Measurements from ENCODE around the gene ZNF620. TPM values are rescaled to one million over a fixed set of nuclear protein-coding genes. Genes with fewer than 3 reads are reported as not detected.

The ZNF620 gene
- total and polyA plus RNA-seq, 5 donors from 2014 or later: 2.4 to 4.5 (median 2.9) TPM

DNA sequence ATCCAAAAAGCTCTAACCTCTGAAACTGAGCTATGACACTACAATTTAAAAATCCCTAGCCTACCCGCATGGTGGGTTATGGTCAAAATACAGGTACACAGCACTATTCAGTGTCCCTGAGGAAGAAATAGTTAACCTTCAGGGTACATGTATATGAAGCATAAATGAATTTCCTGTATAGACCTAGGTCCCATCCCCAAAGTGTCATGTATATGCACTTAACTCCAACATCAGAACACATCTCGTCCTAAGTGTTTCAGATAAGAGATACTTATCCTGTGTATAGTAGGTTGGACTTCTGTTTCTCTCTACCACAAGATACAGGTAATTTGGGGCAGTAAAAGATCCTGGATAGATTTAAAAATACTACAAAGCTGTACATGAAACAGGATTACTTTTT lies 42.3 kb upstream of the ZNF620 start:
- H3K4me1 Mint-ChIP-seq: peaks cover 13 to 40% (median 26%) of the 10 kb centered on the region in 4 donors
- H3K27ac Mint-ChIP-seq: no peak overlapping the region
- H3K4me3 Mint-ChIP-seq: peak overlapping the region in 1 of 4 donors; percentile 34
- Histone ChIP-seq H3K4me1 (ENCODE audit: control insufficient read depth, insufficient read depth, low read length, poor library complexity, severe bottlenecking) (peaks cover 15% of the 10 kb centered on the region), H3K36me3 (ENCODE audit: control insufficient read depth, insufficient read depth, low read length) (peaks cover 56% of the 10 kb centered on the region), H3K4me3 (ENCODE audit: low read depth, low read length) (no peak overlapping the region), H3K9me3 (ENCODE audit: control insufficient read depth in 2 of 2, low read length in 2 of 2) (no peaks in the 10 kb centered on the region), H3K27ac (ENCODE audit: insufficient read depth, low read length, poor library complexity, severe bottlenecking) (no peak overlapping the region), H3K27me3 (ENCODE audit: control insufficient read depth, insufficient read depth, low read length) (no peaks in the 10 kb centered on the region)
- peaks cover 49% of the 10 kb centered on the region for H3K36me3 Mint-ChIP-seq
- no peak for ATAC-seq (ENCODE audit: low read depth in 2 of 2)
- H3K27me3 Mint-ChIP-seq: no peaks in the 10 kb centered on the region
- DNase-seq: no peak
- no peaks in the 10 kb centered on the region for H3K9me3 Mint-ChIP-seq

DNA sequence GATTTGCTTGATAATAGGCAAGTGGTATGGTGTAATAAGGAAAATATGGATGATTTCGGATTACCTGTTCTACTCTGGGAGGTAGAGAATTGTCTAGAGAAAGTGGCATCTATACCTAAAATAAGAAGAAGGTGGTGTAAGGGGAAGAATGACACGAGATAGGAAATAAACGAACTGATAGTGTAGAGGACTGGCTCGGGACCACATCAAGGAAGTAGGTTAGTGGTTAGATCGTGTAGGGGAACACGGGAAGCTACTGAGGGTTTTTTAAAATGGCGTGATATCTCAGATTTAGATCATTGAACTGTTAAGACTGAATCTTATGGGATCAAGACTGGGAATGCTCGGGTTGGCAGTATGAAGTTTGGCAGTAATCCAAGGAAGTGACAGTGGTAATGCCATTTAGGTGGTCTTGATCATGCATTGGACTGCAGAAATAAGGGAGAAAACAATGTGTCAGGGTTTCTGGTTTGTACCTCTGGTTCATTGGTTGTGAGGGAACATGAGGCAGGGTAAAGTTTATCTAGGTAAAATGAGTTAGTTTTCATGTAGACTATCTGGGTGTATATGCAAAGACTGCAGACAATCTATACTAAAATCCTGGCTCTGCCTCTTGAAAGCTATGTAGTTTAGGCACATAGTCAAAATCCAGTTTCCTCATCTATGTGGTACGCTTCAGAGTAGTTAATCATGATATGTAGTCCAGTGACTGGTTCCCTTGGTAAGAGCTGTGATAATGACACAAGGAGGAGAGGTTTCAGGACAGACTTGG lies 41.3 kb upstream of the ZNF620 start:
- no peaks in the 10 kb centered on the region for H3K9me3 ChIP-seq (ENCODE audit: control insufficient read depth in 2 of 2, low read length in 2 of 2)
- H3K4me3 Mint-ChIP-seq: peak overlapping the region in 2 of 4 donors; percentile 14 to 18
- H3K4me1 Mint-ChIP-seq: peaks cover 9 to 33% (median 23%) of the 10 kb centered on the region in 4 donors
- peak overlapping the region; percentile 77 to 95 (median 77) for H3K27ac Mint-ChIP-seq
- ATAC-seq (ENCODE audit: low read depth in 2 of 2) (peak; percentile 55 to 57), DNase-seq (peak in 2 of 3 donors; percentile 35 to 45)
- H3K36me3 ChIP-seq (ENCODE audit: control insufficient read depth, insufficient read depth, low read length): peaks cover 48% of the 10 kb centered on the region
- peaks cover 45% of the 10 kb centered on the region for H3K36me3 Mint-ChIP-seq
- H3K4me1 ChIP-seq (ENCODE audit: control insufficient read depth, insufficient read depth, low read length, poor library complexity, severe bottlenecking): peaks cover 8% of the 10 kb centered on the region
- H3K27me3 ChIP-seq (ENCODE audit: control insufficient read depth, insufficient read depth, low read length): no peaks in the 10 kb centered on the region
- H3K27ac ChIP-seq (ENCODE audit: insufficient read depth, low read length, poor library complexity, severe bottlenecking): peak overlapping the region; percentile 42
- peak overlapping the region; percentile 49 for H3K4me3 ChIP-seq (ENCODE audit: low read depth, low read length)
- no peaks in the 10 kb centered on the region for H3K27me3 Mint-ChIP-seq
- H3K9me3 Mint-ChIP-seq: no peaks in the 10 kb centered on the region

DNA sequence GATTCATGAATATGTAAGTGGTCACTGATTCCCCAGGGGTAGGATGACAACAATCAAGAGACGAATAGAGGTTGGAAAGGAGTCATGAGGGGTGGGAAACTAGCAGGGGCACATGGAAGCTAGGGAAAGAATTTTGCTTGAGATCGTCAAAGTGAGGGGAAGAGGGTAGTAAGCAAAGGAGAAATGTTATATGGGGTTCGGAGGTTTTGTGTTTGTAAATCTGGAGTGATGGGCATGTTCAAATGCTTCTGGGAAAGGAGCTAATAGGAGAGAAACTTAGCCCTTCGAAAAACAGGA lies 40.8 kb upstream of the ZNF620 start:
- Histone ChIP-seq H3K4me1 (ENCODE audit: control insufficient read depth, insufficient read depth, low read length, poor library complexity, severe bottlenecking) (peaks cover 8% of the 10 kb centered on the region), H3K27ac (ENCODE audit: insufficient read depth, low read length, poor library complexity, severe bottlenecking) (no peak overlapping the region), H3K4me3 (ENCODE audit: low read depth, low read length) (no peak overlapping the region), H3K36me3 (ENCODE audit: control insufficient read depth, insufficient read depth, low read length) (peaks cover 43% of the 10 kb centered on the region), H3K9me3 (ENCODE audit: control insufficient read depth in 2 of 2, low read length in 2 of 2) (no peaks in the 10 kb centered on the region), H3K27me3 (ENCODE audit: control insufficient read depth, insufficient read depth, low read length) (no peaks in the 10 kb centered on the region)
- H3K27ac Mint-ChIP-seq: peak overlapping the region; percentile 9 to 95 (median 77)
- peaks cover 45% of the 10 kb centered on the region for H3K36me3 Mint-ChIP-seq
- no peaks in the 10 kb centered on the region for H3K27me3 Mint-ChIP-seq
- DNase-seq: no peak
- peaks cover 9 to 33% (median 22%) of the 10 kb centered on the region in 4 donors for H3K4me1 Mint-ChIP-seq
- H3K9me3 Mint-ChIP-seq: no peaks in the 10 kb centered on the region
- H3K4me3 Mint-ChIP-seq: peak overlapping the region in 1 of 4 donors; percentile 18
- ATAC-seq (ENCODE audit: low read depth in 2 of 2): no peak

DNA sequence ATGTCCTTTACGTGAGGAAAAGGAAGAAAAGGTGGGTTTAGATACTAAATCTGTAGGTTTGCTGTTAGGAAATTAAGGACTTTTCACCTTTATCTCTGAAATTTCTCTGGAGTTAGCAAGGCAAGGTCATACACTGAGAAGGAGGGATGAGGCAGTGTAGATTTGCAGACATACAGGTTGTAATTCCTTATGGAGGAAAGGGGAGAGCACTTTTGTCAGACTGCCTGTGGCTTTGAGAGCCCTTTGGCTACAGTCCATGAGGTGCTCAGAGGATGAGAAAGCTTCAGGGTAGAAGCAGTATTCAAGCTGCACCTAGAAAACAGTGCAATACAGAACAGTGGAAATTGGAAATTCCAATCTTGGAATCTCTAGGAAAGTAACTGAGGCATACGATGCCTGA lies 40.4 kb upstream of the ZNF620 start:
- Histone ChIP-seq H3K36me3 (ENCODE audit: control insufficient read depth, insufficient read depth, low read length) (peaks cover 39% of the 10 kb centered on the region), H3K9me3 (ENCODE audit: control insufficient read depth in 2 of 2, low read length in 2 of 2) (no peaks in the 10 kb centered on the region), H3K4me1 (ENCODE audit: control insufficient read depth, insufficient read depth, low read length, poor library complexity, severe bottlenecking) (peaks cover 8% of the 10 kb centered on the region), H3K27ac (ENCODE audit: insufficient read depth, low read length, poor library complexity, severe bottlenecking) (no peak overlapping the region), H3K27me3 (ENCODE audit: control insufficient read depth, insufficient read depth, low read length) (no peaks in the 10 kb centered on the region), H3K4me3 (ENCODE audit: low read depth, low read length) (no peak overlapping the region)
- Mint-ChIP-seq H3K4me1 (peaks cover 9 to 33% (median 20%) of the 10 kb centered on the region in 4 donors), H3K36me3 (peaks cover 45% of the 10 kb centered on the region), H3K27ac (peak overlapping the region in 2 of 3 donors; percentile 77 to 95), H3K9me3 (no peaks in the 10 kb centered on the region), H3K4me3 (no peak overlapping the region), H3K27me3 (no peaks in the 10 kb centered on the region)
- ATAC-seq (ENCODE audit: low read depth in 2 of 2): no peak
- DNase-seq: no peak

DNA sequence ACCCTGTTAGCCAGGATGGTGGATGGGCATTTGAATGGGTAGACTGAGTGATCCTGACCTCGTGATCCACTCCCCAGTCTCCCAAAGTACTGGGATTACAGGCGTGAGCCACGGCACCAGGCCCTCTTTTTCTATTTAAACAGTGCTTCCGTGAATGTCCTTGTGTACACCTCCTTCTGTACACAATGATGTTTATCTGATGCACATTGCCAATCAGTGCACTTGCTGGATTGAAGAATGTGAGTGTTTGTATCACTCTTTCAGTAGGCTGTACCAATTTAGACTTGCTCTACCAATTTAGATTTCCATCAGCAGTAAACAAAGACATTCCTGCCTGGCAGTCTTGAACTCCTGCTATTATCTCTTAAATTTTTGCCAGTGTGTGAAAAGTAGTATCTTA lies 37.8 kb upstream of the ZNF620 start:
- Mint-ChIP-seq H3K4me1 (peaks cover 8 to 23% (median 13%) of the 10 kb centered on the region in 4 donors), H3K9me3 (no peaks in the 10 kb centered on the region), H3K27ac (no peak overlapping the region), H3K4me3 (no peak overlapping the region), H3K36me3 (peaks cover 30% of the 10 kb centered on the region), H3K27me3 (no peaks in the 10 kb centered on the region)
- Histone ChIP-seq H3K9me3 (ENCODE audit: control insufficient read depth in 2 of 2, low read length in 2 of 2) (no peaks in the 10 kb centered on the region), H3K4me3 (ENCODE audit: low read depth, low read length) (no peak overlapping the region), H3K4me1 (ENCODE audit: control insufficient read depth, insufficient read depth, low read length, poor library complexity, severe bottlenecking) (peaks cover 8% of the 10 kb centered on the region), H3K36me3 (ENCODE audit: control insufficient read depth, insufficient read depth, low read length) (peaks cover 18% of the 10 kb centered on the region), H3K27ac (ENCODE audit: insufficient read depth, low read length, poor library complexity, severe bottlenecking) (no peak overlapping the region), H3K27me3 (ENCODE audit: control insufficient read depth, insufficient read depth, low read length) (no peaks in the 10 kb centered on the region)
- no peak for DNase-seq
- ATAC-seq (ENCODE audit: low read depth in 2 of 2): no peak

DNA sequence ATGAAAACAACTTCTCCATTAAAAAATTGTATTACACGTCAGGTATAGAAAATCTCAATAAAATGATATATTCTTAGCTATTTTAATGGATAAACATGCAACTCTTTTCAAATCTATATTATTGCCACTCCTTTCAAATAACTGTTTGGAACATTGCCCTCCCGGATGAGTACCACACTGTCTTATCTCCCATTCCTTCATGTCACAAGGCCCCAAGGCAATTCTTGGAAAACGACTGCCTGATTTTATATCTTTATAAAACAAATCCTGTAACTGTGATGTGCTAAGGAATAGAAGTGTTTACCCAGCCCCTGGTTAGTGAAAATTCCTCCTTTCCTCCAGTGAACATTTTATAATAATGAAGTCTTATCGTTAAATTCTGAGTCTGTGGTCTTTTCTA lies 35.1 kb upstream of the ZNF620 start:
- H3K9me3 Mint-ChIP-seq: no peaks in the 10 kb centered on the region
- no peaks in the 10 kb centered on the region for H3K27me3 ChIP-seq (ENCODE audit: control insufficient read depth, insufficient read depth, low read length)
- H3K4me3 Mint-ChIP-seq: no peak overlapping the region
- peaks cover 12% of the 10 kb centered on the region for H3K36me3 Mint-ChIP-seq
- H3K4me1 Mint-ChIP-seq: peaks cover 0 to 8% (median 0%) of the 10 kb centered on the region in 4 donors
- no peak for ATAC-seq (ENCODE audit: low read depth in 2 of 2)
- no peak for DNase-seq
- H3K4me1 ChIP-seq (ENCODE audit: control insufficient read depth, insufficient read depth, low read length, poor library complexity, severe bottlenecking): no peaks in the 10 kb centered on the region
- H3K9me3 ChIP-seq (ENCODE audit: control insufficient read depth in 2 of 2, low read length in 2 of 2): no peaks in the 10 kb centered on the region
- no peak overlapping the region for H3K27ac ChIP-seq (ENCODE audit: insufficient read depth, low read length, poor library complexity, severe bottlenecking)
- no peak overlapping the region for H3K4me3 ChIP-seq (ENCODE audit: low read depth, low read length)
- H3K27me3 Mint-ChIP-seq: no peaks in the 10 kb centered on the region
- no peaks in the 10 kb centered on the region for H3K36me3 ChIP-seq (ENCODE audit: control insufficient read depth, insufficient read depth, low read length)
- H3K27ac Mint-ChIP-seq: no peak overlapping the region

DNA sequence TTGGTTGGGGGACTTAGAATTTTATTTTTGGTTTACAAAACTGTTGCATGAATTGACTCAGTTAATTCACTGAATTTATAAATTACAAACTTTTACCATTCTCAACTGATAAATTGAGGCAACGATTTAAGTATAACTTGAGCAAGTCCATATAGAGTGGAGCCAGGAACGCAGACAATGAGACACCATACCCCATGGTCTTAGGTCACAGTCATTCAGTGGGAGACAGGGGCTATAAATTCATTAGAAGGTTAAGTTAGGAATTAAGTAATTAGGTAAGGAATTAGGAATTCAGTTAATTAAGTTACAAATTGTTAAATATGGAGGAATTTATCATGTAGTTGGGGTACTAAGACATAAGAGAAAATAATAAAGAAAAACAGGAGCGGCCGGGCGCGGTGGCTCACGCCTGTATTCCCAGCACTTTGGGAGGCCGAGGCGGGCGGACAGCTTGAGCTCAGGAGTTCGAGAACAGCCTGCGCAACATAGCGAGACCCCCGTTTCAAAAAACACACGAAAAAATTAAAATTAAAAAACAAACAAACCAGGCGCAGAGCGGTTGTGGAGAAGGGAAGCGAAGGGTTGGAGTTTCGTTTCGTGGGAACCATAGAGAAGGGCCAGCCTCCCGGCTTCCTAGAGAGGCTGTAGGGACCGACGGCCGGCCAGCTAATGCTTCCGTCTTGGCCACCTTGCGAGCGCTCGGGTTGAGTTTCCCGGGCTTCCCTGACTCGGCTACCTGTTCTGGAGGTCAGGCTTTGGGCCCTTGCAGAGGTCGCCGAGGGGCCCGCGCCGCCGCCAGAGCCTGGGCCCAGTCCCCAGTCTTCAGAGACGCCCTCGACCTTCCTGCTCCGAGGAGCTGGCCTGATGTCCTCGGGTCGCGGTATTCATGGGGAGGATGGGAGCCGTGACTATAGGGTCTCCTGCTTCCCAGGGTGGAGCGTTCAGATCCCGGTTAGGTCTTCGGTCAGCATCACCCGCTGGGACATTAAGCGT lies 29.1 kb upstream of the ZNF620 start, which contains the start of gene ZNF619:
Gene ZNF619, plus strand, starts transcription at position 645 of the 993 bp plus-strand sequence. CDS start 858 bp downstream, outside the sequence.
- H3K4me3 ChIP-seq (ENCODE audit: low read depth, low read length): peak within 1 kb of the TSS; percentile 86

More for the DNA sequence above, 29.1 kb upstream of the ZNF620 start, which contains the start of gene ZNF619:
- H3K27ac ChIP-seq (ENCODE audit: insufficient read depth, low read length, poor library complexity, severe bottlenecking): peak within 1 kb of the TSS; percentile 69
- H3K27me3 ChIP-seq (ENCODE audit: control insufficient read depth, insufficient read depth, low read length): no peaks in the 10 kb centered on the region
- Mint-ChIP-seq H3K4me1 (peaks cover 18 to 45% (median 27%) of the 10 kb centered on the region in 4 donors), H3K27me3 (no peaks in the 10 kb centered on the region), H3K27ac (peak within 1 kb of the TSS; percentile 90 to 98 (median 98)), H3K4me3 (peak within 1 kb of the TSS; percentile 82 to 97 (median 93)), H3K9me3 (peaks cover 0 to 2% (median 0%) of the 10 kb centered on the region in 7 donors), H3K36me3 (peaks cover 18% of the 10 kb centered on the region)
- H3K4me1 ChIP-seq (ENCODE audit: control insufficient read depth, insufficient read depth, low read length, poor library complexity, severe bottlenecking): peaks cover 8% of the 10 kb centered on the region
- no peaks in the 10 kb centered on the region for H3K9me3 ChIP-seq (ENCODE audit: control insufficient read depth in 2 of 2, low read length in 2 of 2)
- peak; percentile 83 to 88 for ATAC-seq (ENCODE audit: low read depth in 2 of 2)
- DNase-seq: peak; percentile 49 to 78 (median 65)
- peaks cover 14% of the 10 kb centered on the region for H3K36me3 ChIP-seq (ENCODE audit: control insufficient read depth, insufficient read depth, low read length)

All from CD4-positive, CD25-positive, alpha-beta regulatory T cell (primary cell).